K562 (cell line): ENCODE measurements around the gene DCAF4. TPM values are rescaled to one million over a fixed set of nuclear protein-coding genes. Genes with fewer than 3 reads are reported as not detected.

Experiments
- ATAC-seq: fragments of 200-7000 bp; cut with Tn5 transposase; 3 replicates; pipeline ENCODE4 v1.9.1; 2020; ENCODE audit warnings: moderate library complexity
- BruUV-seq: library from RNA; stranded (reverse); fragments of 400-500 nt; replicated peaks from 2 replicates; lab custom pipeline; 2021; lab: Mats Ljungman, UMichigan
- CTCF ChIA-PET: fragments of 300-600 bp; formaldehyde crosslinking; extraction: SDS; loops from one replicate; lab custom pipeline; 2021; ENCODE audit warnings: low intra/inter-chr PET ratio; lab: Yijun Ruan, JAX
- POLR2A ChIA-PET: fragments of 300-600, 350-650 bp; sonication (Branson Sonifier 250); formaldehyde crosslinking; extraction: SDS; loops from one replicate; lab custom pipeline; 2021; ENCODE audit warnings: antibody characterized with exemption, inconsistent platforms; lab: Yijun Ruan, JAX
- DNase-seq, 4 experiments: peaks; one replicate each; pipeline versions ENCODE4 v3.0.0 to v3.0.0-alpha.2; 2011 to 2018; ENCODE audit warnings: low spot score in 3 of 4, mixed read lengths in 3 of 4; ENCODE audit errors: extremely low read depth in 1 of 4
- FAIRE-seq: peaks from 2 replicates; lab custom pipeline; 2011; peaks lifted over from hg19 to GRCh38; lab: Jason Lieb, UNC
- H2AFZ ChIP-seq: 2 replicates; pipeline ENCODE4 v1.6.0; 2011; ENCODE audit warnings: low read depth, low read length, control low read depth, inconsistent platforms
- H3K27ac ChIP-seq: fragments of 200-600 bp; 3 replicates; pipeline ENCODE4 v1.8.0; 2011; ENCODE audit warnings: low read depth, mild to moderate bottlenecking, control low read depth, inconsistent platforms, low read length, moderate library complexity, mixed read lengths; ENCODE audit errors: extremely low read depth
- H3K27me3 ChIP-seq, 2 experiments: fragments of 300-600 bp in 1 of 2; 2 replicates in 1 of 2; 3 replicates in 1 of 2; pipeline versions ENCODE4 v1.6.0 to v1.8.0; 2011; ENCODE audit warnings: inconsistent platforms in 2 of 2, low read length in 2 of 2, mild to moderate bottlenecking in 1 of 2, mixed read lengths in 1 of 2, moderate library complexity in 1 of 2; ENCODE audit not compliant: control insufficient read depth in 2 of 2, insufficient read depth in 2 of 2
- H3K36me3 ChIP-seq: fragments of 300-600 bp; 3 replicates; pipeline ENCODE4 v1.8.0; 2011; ENCODE audit warnings: mild to moderate bottlenecking, low read length, inconsistent platforms; ENCODE audit not compliant: control insufficient read depth, insufficient read depth
- H3K4me1 ChIP-seq, 2 experiments: fragments of 200-600 bp in 1 of 2; replicated peaks in 1 of 2; 2 replicates in 1 of 2; 3 replicates in 1 of 2; pipeline versions ENCODE4 v1.5.1 to v1.8.0; 2011; ENCODE audit warnings: inconsistent platforms in 2 of 2, low read length in 2 of 2, mild to moderate bottlenecking in 1 of 2, mixed read lengths in 1 of 2, moderate library complexity in 1 of 2; ENCODE audit not compliant: control insufficient read depth in 2 of 2, insufficient read depth in 2 of 2
- H3K4me2 ChIP-seq: 2 replicates; pipeline ENCODE4 v1.6.1; 2011; ENCODE audit warnings: low read length, control low read depth, inconsistent platforms, mixed read lengths; ENCODE audit not compliant: insufficient read depth
- H3K4me3 ChIP-seq: fragments of 200-600 bp; sonication (generic), shearing (Covaris generic); 2 replicates; pipeline ENCODE4 v1.5.1; 2016; ENCODE audit warnings: control low read depth, inconsistent platforms
- H3K79me2 ChIP-seq: fragments of 200-600 bp; 3 replicates; pipeline ENCODE4 v1.8.0; 2011; ENCODE audit warnings: low read length, inconsistent platforms; ENCODE audit not compliant: control insufficient read depth, insufficient read depth
- H3K9ac ChIP-seq, 2 experiments: 2 replicates each; pipeline versions ENCODE4 v1.6.0 to v1.6.1; 2011; ENCODE audit warnings: low read depth in 2 of 2, low read length in 2 of 2, control low read depth in 1 of 2, inconsistent platforms in 1 of 2, mild to moderate bottlenecking in 1 of 2, mixed read lengths in 1 of 2; ENCODE audit not compliant: insufficient read depth in 1 of 2
- H3K9me1 ChIP-seq: one replicate; pipeline ENCODE4 v1.6.0; 2011; ENCODE audit warnings: inconsistent platforms, mild to moderate bottlenecking, low read length, moderate library complexity; ENCODE audit not compliant: control insufficient read depth, insufficient read depth
- H3K9me3 ChIP-seq: replicated peaks from 2 replicates; pipeline ENCODE4 v1.5.1; 2011; ENCODE audit warnings: low read depth, low read length, inconsistent platforms; ENCODE audit not compliant: control insufficient read depth, insufficient read depth
- H4K20me1 ChIP-seq: replicated peaks from 2 replicates; pipeline ENCODE4 v1.6.1; 2011; ENCODE audit warnings: low read length, inconsistent platforms, mixed read lengths; ENCODE audit not compliant: control insufficient read depth, insufficient read depth
- BHLHE40 ChIP-seq: IDR thresholded peaks from 2 replicates; pipeline ENCODE4 v1.6.1; 2011; ENCODE audit warnings: low read length, improper control_type of control experiment
- BRD9 ChIP-seq: fragments of 450-650 bp; IDR thresholded peaks from 2 replicates; pipeline ENCODE4 v1.6.1; 2018; ENCODE audit warnings: low read depth; ENCODE audit not compliant: partially characterized antibody
- C11orf30 ChIP-seq: fragments of 450-650 bp; IDR thresholded peaks from 2 replicates; pipeline ENCODE4 v1.6.1; 2016; ENCODE audit warnings: low read depth, mild to moderate bottlenecking
- CHD4 ChIP-seq: fragments of 200-600 bp; sonication (generic); IDR thresholded peaks from 3 replicates; pipeline ENCODE4 v1.6.1; 2012; ENCODE audit warnings: low read depth, mild to moderate bottlenecking, mixed read lengths, low read length, inconsistent platforms; ENCODE audit not compliant: insufficient read depth, insufficient replicate concordance, poor library complexity, severe bottlenecking
- EGR1 ChIP-seq: fragments of 450-650 bp; conservative IDR thresholded peaks from 2 replicates; pipeline ENCODE4 v1.6.1; 2017; ENCODE audit warnings: mild to moderate bottlenecking
- EHMT2 ChIP-seq: fragments of 450-650 bp; IDR thresholded peaks from 2 replicates; pipeline ENCODE4 v1.6.1; 2018; ENCODE audit warnings: antibody characterized with exemption
- MAFG ChIP-seq: fragments of 450-650 bp; conservative IDR thresholded peaks from 2 replicates; pipeline ENCODE4 v1.6.1; 2016; ENCODE audit warnings: missing genetic modification characterization, missing compliant biosample characterization
- NCOR1 ChIP-seq: fragments of 450-650 bp; IDR thresholded peaks from 2 replicates; pipeline ENCODE4 v1.6.1; 2016; ENCODE audit warnings: mild to moderate bottlenecking, moderate library complexity
- SETDB1 ChIP-seq: IDR thresholded peaks from one replicate; pipeline ENCODE4 v1.6.1; 2012; ENCODE audit warnings: low read length, control low read depth, inconsistent platforms
- ZBED1 ChIP-seq: IDR thresholded peaks from 2 replicates; pipeline ENCODE4 v1.6.1; 2014
- ZNF133 ChIP-seq: fragments of 250-450 bp; sonication (Bioruptor Pico); IDR thresholded peaks from 2 replicates; pipeline ENCODE4 v1.4.0; 2020; ENCODE audit warnings: mild to moderate bottlenecking
- ZNF316 ChIP-seq: fragments of 450-650 bp; IDR thresholded peaks from 2 replicates; pipeline ENCODE4 v1.6.1; 2016
- ZNF551 ChIP-seq: fragments of 250-450 bp; sonication (Bioruptor Pico); IDR thresholded peaks from 2 replicates; pipeline ENCODE4 v1.5.0; 2021; ENCODE audit warnings: mild to moderate bottlenecking, moderate library complexity
- WGBS: fragments of 100-300 bp; shearing (Covaris generic); methylation state at CpG from one replicate; pipeline ENCODE4 v1.1.6; 2016; ENCODE audit warnings: low coverage, mixed read lengths; ENCODE audit not compliant: insufficient coverage; ENCODE audit errors: missing lambda C conversion rate; 5-methylcytosine and 5-hydroxymethylcytosine counted together
- in situ Hi-C: fragments of 300-500 bp; cut with MboI; formaldehyde crosslinking; loops from 4 replicates; pipeline ENCODE4 v1.15.0; 2018; ENCODE audit warnings: inconsistent platforms, mixed read lengths
- intact Hi-C: fragments of 100-400 bp; cut with micrococcal nuclease; formaldehyde crosslinking; loops from 2 replicates; pipeline ENCODE4 v1.14.2; 2022
- polyA plus RNA-seq, 8 experiments: library from polyadenylated mRNA; depleted of rRNA in 4 of 8; stranded (reverse) in 5 of 8; unstranded in 3 of 8; fragments of >200 nt; fragmentation: Nextera tagmentation in 2 of 8; fragmentation: Illumina TruSeq in 1 of 8; extraction: Ambion mirVana in 2 of 8; extraction: Trizol in 1 of 8; gene quantifications; 2 replicates each; pipeline versions ENCODE4 v1.2.1 to v1.2.3, GENCODE V29; 2011 to 2014; ENCODE audit warnings: inconsistent platforms in 1 of 8, missing spikeins in 1 of 8
- total RNA-seq, 7 experiments: library from RNA; depleted of rRNA in 6 of 7; stranded (reverse); fragments of >200 nt in 6 of 7; fragmentation: Illumina TruSeq in 2 of 7; extraction: Trizol in 2 of 7; gene quantifications; 2 replicates each; pipeline versions ENCODE4 v1.2.1 to v1.2.3, GENCODE V29; 2011 to 2021; ENCODE audit warnings: low replicate concordance in 1 of 7
- TF ChIP-seq, protein P1 (sequence below): fragments of 450-650 bp; formaldehyde crosslinking; IDR thresholded peaks from 2 replicates; pipeline ENCODE4 v1.4.0; 2022; ENCODE audit warnings: mild to moderate bottlenecking, moderate library complexity
- TF ChIP-seq, protein P2 (sequence below): fragments of 150-350 bp; conservative IDR thresholded peaks from 2 replicates; pipeline ENCODE4 v1.6.1; 2014; ENCODE audit warnings: low read length

DCAF4 gene
- total and polyA plus RNA-seq, 9 of the 15 experiments (the other 6 are each of a cell fraction or from before 2014, with no cell fraction given) = 2.7 to 49.2 (median 22.9) TPM

DNA sequence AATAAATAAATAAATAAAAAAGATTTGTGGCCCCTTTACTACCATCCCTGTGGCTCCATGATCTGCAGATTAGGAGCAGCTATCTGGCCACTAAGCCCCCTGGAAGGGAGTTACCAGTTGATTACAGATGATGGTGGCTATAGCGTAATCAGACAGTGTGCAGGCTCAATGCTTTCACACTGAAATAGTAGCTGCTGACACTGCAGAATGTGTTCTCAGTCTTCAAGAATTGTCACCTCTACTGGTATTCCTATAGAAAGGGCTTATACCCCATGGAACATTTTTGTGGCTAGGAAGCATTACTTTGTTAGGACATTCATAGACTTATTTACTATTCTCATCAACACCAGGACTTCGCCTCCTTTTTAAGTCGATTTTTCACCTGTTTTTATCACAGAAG lies 30.9 kb downstream of the DCAF4 start:
- ChIA-PET CTCF (no interaction called here), POLR2A (interaction anchor here (0.5 to 0.6 kb wide), 2 partner anchors 39 to 371 kb away, joined by 3 read pairs; no protein-coding TSS in a partner anchor)
- Histone ChIP-seq H4K20me1 (no peaks in the 10 kb centered on the region), H2AFZ (no peak overlapping the region), H3K9me1 (no peaks in the 10 kb centered on the region), H3K4me1 (no peaks in the 10 kb centered on the region; a peak in 1 of 5 replicates), H3K9me3 (no peaks in the 10 kb centered on the region), H3K27me3 (no peaks in the 10 kb centered on the region), H3K4me3 (no peak overlapping the region), H3K79me2 (no peaks in the 10 kb centered on the region), H3K4me2 (no peak overlapping the region), H3K9ac (no peak overlapping the region), H3K36me3 (peaks cover 65% of the 10 kb centered on the region; the same call in 2 of the 3 replicates), H3K27ac (no peak overlapping the region)
- TF ChIP-seq MAFG (tag) (peak; percentile 26; the same call in 1 of the 2 replicates), CHD4 (no peak), C11orf30 (peak; percentile 29; the same call in 1 of the 2 replicates), ZBED1 (no peak), ZNF316 (peak; percentile 36)
- FAIRE-seq (no peak), DNase-seq (no peak), ATAC-seq (no peak)
- in situ Hi-C loops = no loop called here
- BruUV-seq = no TSS peak
- intact Hi-C loops = no loop called here
- 69% methylated on average over 3 of the region's 3 CpGs for WGBS

DNA sequence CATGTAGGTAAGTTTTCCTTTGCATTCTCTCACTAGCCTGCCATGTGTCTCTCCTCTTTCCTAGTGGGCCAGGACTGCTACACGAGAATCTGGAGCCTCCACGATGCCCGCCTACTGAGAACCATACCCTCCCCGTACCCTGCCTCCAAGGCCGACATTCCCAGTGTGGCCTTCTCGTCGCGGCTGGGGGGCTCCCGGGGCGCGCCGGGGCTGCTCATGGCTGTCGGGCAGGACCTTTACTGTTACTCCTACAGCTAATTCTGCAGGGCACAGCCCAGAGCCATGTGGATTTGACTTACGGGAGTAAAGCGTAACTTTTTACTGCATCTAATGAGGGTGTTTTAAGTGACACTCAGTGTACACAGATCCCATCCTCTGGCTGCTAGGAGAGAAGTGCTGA lies 32.3 kb downstream of the DCAF4 start:
- H3K36me3 ChIP-seq = peaks cover 59% of the 10 kb centered on the region; the same call in 2 of the 3 replicates
- WGBS = 92% methylated on average over 6 of the region's 15 CpGs
- no peak for ATAC-seq
- H2AFZ ChIP-seq = no peak overlapping the region
- CTCF ChIA-PET = no interaction called here
- no peak for FAIRE-seq
- no peaks in the 10 kb centered on the region; a peak in 1 of 5 replicates for H3K4me1 ChIP-seq
- H3K27me3 ChIP-seq = no peaks in the 10 kb centered on the region
- H4K20me1 ChIP-seq = no peaks in the 10 kb centered on the region
- intact Hi-C loops = no loop called here
- no peaks in the 10 kb centered on the region for H3K9me3 ChIP-seq
- BruUV-seq = no TSS peak
- H3K79me2 ChIP-seq = no peaks in the 10 kb centered on the region
- DNase-seq = no peak
- no peak overlapping the region for H3K27ac ChIP-seq
- no peak overlapping the region for H3K4me2 ChIP-seq
- in situ Hi-C loops = no loop called here
- no peak overlapping the region for H3K9ac ChIP-seq
- H3K9me1 ChIP-seq = no peaks in the 10 kb centered on the region
- POLR2A ChIA-PET = no interaction called here
- H3K4me3 ChIP-seq = no peak overlapping the region
- TF ChIP-seq, protein P1, sequence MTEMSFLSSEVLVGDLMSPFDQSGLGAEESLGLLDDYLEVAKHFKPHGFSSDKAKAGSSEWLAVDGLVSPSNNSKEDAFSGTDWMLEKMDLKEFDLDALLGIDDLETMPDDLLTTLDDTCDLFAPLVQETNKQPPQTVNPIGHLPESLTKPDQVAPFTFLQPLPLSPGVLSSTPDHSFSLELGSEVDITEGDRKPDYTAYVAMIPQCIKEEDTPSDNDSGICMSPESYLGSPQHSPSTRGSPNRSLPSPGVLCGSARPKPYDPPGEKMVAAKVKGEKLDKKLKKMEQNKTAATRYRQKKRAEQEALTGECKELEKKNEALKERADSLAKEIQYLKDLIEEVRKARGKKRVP (CRISPR knock-in tag) = no peak
- TF ChIP-seq BHLHE40 = no peak
- TF ChIP-seq ZNF133 (CRISPR knock-in tag) = no peak
- no peak for TF ChIP-seq NCOR1
- TF ChIP-seq SETDB1 = no peak
- no peak for TF ChIP-seq EHMT2
- TF ChIP-seq EGR1 = no peak
- no peak for TF ChIP-seq ZNF551 (CRISPR knock-in tag)
- TF ChIP-seq, protein P2, sequence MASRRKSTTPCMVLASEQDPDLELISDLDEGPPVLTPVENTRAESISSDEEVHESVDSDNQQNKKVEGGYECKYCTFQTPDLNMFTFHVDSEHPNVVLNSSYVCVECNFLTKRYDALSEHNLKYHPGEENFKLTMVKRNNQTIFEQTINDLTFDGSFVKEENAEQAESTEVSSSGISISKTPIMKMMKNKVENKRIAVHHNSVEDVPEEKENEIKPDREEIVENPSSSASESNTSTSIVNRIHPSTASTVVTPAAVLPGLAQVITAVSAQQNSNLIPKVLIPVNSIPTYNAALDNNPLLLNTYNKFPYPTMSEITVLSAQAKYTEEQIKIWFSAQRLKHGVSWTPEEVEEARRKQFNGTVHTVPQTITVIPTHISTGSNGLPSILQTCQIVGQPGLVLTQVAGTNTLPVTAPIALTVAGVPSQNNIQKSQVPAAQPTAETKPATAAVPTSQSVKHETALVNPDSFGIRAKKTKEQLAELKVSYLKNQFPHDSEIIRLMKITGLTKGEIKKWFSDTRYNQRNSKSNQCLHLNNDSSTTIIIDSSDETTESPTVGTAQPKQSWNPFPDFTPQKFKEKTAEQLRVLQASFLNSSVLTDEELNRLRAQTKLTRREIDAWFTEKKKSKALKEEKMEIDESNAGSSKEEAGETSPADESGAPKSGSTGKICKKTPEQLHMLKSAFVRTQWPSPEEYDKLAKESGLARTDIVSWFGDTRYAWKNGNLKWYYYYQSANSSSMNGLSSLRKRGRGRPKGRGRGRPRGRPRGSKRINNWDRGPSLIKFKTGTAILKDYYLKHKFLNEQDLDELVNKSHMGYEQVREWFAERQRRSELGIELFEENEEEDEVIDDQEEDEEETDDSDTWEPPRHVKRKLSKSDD = no peak
- no peak for TF ChIP-seq BRD9
